HEK293 (cell line): ENCODE measurements around the gene SLC16A4.

Experiments
- CTCF ChIA-PET: fragments of 350-600 bp; formaldehyde crosslinking; extraction: SDS; loops from one replicate; lab custom pipeline; 2021; ENCODE audit warnings: antibody characterized with exemption; lab: Yijun Ruan, JAX
- POLR2A ChIA-PET: fragments of 300-600 bp; formaldehyde crosslinking; extraction: SDS; loops from one replicate; lab custom pipeline; 2020; ENCODE audit warnings: antibody characterized with exemption, inconsistent platforms; lab: Yijun Ruan, JAX
- H3K27ac ChIP-seq: fragments of 200-500 bp; sonication (Bioruptor generic); 2 replicates; pipeline ENCODE4 v1.5.1; 2014; ENCODE audit warnings: low read depth, low read length, control low read depth, inconsistent platforms; ENCODE audit errors: extremely low read depth
- H3K36me3 ChIP-seq, 2 experiments: fragments of 200-500 bp in 1 of 2; sonication (Bioruptor generic) in 1 of 2; 1 replicate in 1 of 2; 2 replicates in 1 of 2; pipeline ENCODE4 v1.5.1; 2014 to 2017; ENCODE audit warnings: inconsistent platforms in 2 of 2, low read length in 2 of 2; ENCODE audit not compliant: control insufficient read depth in 2 of 2, insufficient read depth in 1 of 2
- H3K4me1 ChIP-seq: fragments of 200-500 bp; sonication (Bioruptor generic); 2 replicates; pipeline ENCODE4 v1.5.1; 2014; ENCODE audit warnings: mild to moderate bottlenecking, low read length, inconsistent platforms; ENCODE audit not compliant: control insufficient read depth, insufficient read depth
- H3K4me3 ChIP-seq: 2 replicates; pipeline ENCODE4 v1.5.1; 2011; ENCODE audit warnings: low read depth, mild to moderate bottlenecking, control low read depth, low read length, moderate library complexity
- H3K9me3 ChIP-seq: fragments of 200-500 bp; sonication (Bioruptor generic); 2 replicates; pipeline ENCODE4 v1.5.1; 2014; ENCODE audit warnings: low read depth, low read length, inconsistent platforms; ENCODE audit not compliant: control insufficient read depth, insufficient read depth
- KLF10 ChIP-seq: fragments of 450-650 bp; IDR thresholded peaks from 2 replicates; pipeline ENCODE4 v1.5.1; 2018; ENCODE audit warnings: missing biosample characterization, mild to moderate bottlenecking, missing genetic modification characterization
- OSR2 ChIP-seq: fragments of 450-650 bp; formaldehyde crosslinking; IDR thresholded peaks from 2 replicates; pipeline ENCODE4 v1.5.1; 2016; ENCODE audit warnings: missing biosample characterization, missing genetic modification characterization
- RBAK ChIP-seq: fragments of 450-650 bp; formaldehyde crosslinking; IDR thresholded peaks from 2 replicates; pipeline ENCODE4 v1.5.1; 2016; ENCODE audit warnings: missing biosample characterization, missing genetic modification characterization
- ZBTB17 ChIP-seq: fragments of 450-650 bp; formaldehyde crosslinking; IDR thresholded peaks from 2 replicates; pipeline ENCODE4 v1.5.1; 2016; ENCODE audit warnings: missing biosample characterization, missing genetic modification characterization
- ZBTB48 ChIP-seq: fragments of 450-650 bp; formaldehyde crosslinking; IDR thresholded peaks from 2 replicates; pipeline ENCODE4 v1.5.1; 2016; ENCODE audit warnings: missing biosample characterization, missing genetic modification characterization
- ZBTB7A ChIP-seq: fragments of 450-650 bp; formaldehyde crosslinking; IDR thresholded peaks from 2 replicates; pipeline ENCODE4 v1.5.1; 2016; ENCODE audit warnings: low read depth, missing biosample characterization, missing genetic modification characterization
- ZFP37 ChIP-seq: fragments of 450-650 bp; formaldehyde crosslinking; IDR thresholded peaks from 2 replicates; pipeline ENCODE4 v1.5.1; 2016; ENCODE audit warnings: missing biosample characterization, missing genetic modification characterization
- ZNF133 ChIP-seq: fragments of 450-650 bp; formaldehyde crosslinking; IDR thresholded peaks from 2 replicates; pipeline ENCODE4 v1.5.1; 2016; ENCODE audit warnings: missing biosample characterization, missing genetic modification characterization
- ZNF19 ChIP-seq: fragments of 450-650 bp; formaldehyde crosslinking; IDR thresholded peaks from 2 replicates; pipeline ENCODE4; 2016; ENCODE audit warnings: missing biosample characterization, missing genetic modification characterization, low read depth
- ZNF274 ChIP-seq, 2 experiments: fragments of 200-500 bp in 1 of 2; fragments of 450-650 bp in 1 of 2; sonication (Bioruptor generic) in 1 of 2; formaldehyde crosslinking in 1 of 2; IDR thresholded peaks; 2 replicates each; pipeline versions ENCODE4 v1.5.1 to v1.6.1; 2014 to 2016; ENCODE audit warnings: borderline replicate concordance in 1 of 2, inconsistent platforms in 1 of 2, low read length in 1 of 2, missing biosample characterization in 1 of 2, missing genetic modification characterization in 1 of 2
- ZNF292 ChIP-seq: fragments of 450-650 bp; formaldehyde crosslinking; IDR thresholded peaks from 2 replicates; pipeline ENCODE4 v1.5.1; 2016; ENCODE audit warnings: low read depth, missing biosample characterization, missing genetic modification characterization, borderline replicate concordance
- ZNF341 ChIP-seq: fragments of 450-650 bp; formaldehyde crosslinking; IDR thresholded peaks from 2 replicates; pipeline ENCODE4; 2016; ENCODE audit warnings: low read depth, missing biosample characterization, missing genetic modification characterization
- ZNF37A ChIP-seq: fragments of 450-650 bp; IDR thresholded peaks from 2 replicates; pipeline ENCODE4 v1.5.1; 2018; ENCODE audit warnings: missing biosample characterization, missing genetic modification characterization
- ZNF391 ChIP-seq: fragments of 450-650 bp; formaldehyde crosslinking; IDR thresholded peaks from 2 replicates; pipeline ENCODE4 v1.5.1; 2016; ENCODE audit warnings: low read depth, missing biosample characterization, missing genetic modification characterization, borderline replicate concordance
- ZNF473 ChIP-seq: fragments of 450-650 bp; formaldehyde crosslinking; IDR thresholded peaks from 2 replicates; pipeline ENCODE4 v1.5.1; 2017; ENCODE audit warnings: missing biosample characterization, missing genetic modification characterization
- ZNF514 ChIP-seq: fragments of 450-650 bp; formaldehyde crosslinking; IDR thresholded peaks from 2 replicates; pipeline ENCODE4 v1.5.1; 2016; ENCODE audit warnings: missing biosample characterization, missing genetic modification characterization
- ZNF530 ChIP-seq: fragments of 450-650 bp; formaldehyde crosslinking; IDR thresholded peaks from 2 replicates; pipeline ENCODE4 v1.5.1; 2016; ENCODE audit warnings: low read depth, missing biosample characterization, missing genetic modification characterization
- ZNF560 ChIP-seq: fragments of 450-650 bp; formaldehyde crosslinking; IDR thresholded peaks from 2 replicates; pipeline ENCODE4 v1.5.1; 2017; ENCODE audit warnings: missing biosample characterization, missing genetic modification characterization, borderline replicate concordance
- ZNF561 ChIP-seq: fragments of 450-650 bp; IDR thresholded peaks from 2 replicates; pipeline ENCODE4 v1.5.1; 2018; ENCODE audit warnings: missing biosample characterization, missing genetic modification characterization, borderline replicate concordance
- ZNF571 ChIP-seq: fragments of 450-650 bp; formaldehyde crosslinking; IDR thresholded peaks from 2 replicates; pipeline ENCODE4 v1.5.0; 2017; ENCODE audit warnings: missing biosample characterization, missing genetic modification characterization
- ZNF621 ChIP-seq: fragments of 450-650 bp; formaldehyde crosslinking; IDR thresholded peaks from 2 replicates; pipeline ENCODE4 v1.5.1; 2017; ENCODE audit warnings: missing biosample characterization, missing genetic modification characterization
- ZNF624 ChIP-seq: fragments of 450-650 bp; formaldehyde crosslinking; IDR thresholded peaks from 2 replicates; pipeline ENCODE4 v1.5.1; 2017; ENCODE audit warnings: missing biosample characterization, missing genetic modification characterization
- ZNF747 ChIP-seq: fragments of 450-650 bp; formaldehyde crosslinking; IDR thresholded peaks from 2 replicates; pipeline ENCODE4 v1.5.1; 2016; ENCODE audit warnings: missing biosample characterization, missing genetic modification characterization
- ZNF792 ChIP-seq: fragments of 450-650 bp; formaldehyde crosslinking; IDR thresholded peaks from 2 replicates; pipeline ENCODE4 v1.5.1; 2016; ENCODE audit warnings: missing biosample characterization, missing genetic modification characterization
- TF ChIP-seq, protein P1 (sequence below): fragments of 450-650 bp; formaldehyde crosslinking; IDR thresholded peaks from 2 replicates; pipeline ENCODE4 v1.5.1; 2016; ENCODE audit warnings: missing biosample characterization, missing genetic modification characterization
- TF ChIP-seq, protein P2 (sequence below): fragments of 450-650 bp; formaldehyde crosslinking; IDR thresholded peaks from 2 replicates; pipeline ENCODE4 v1.5.1; 2017; ENCODE audit warnings: missing biosample characterization, missing genetic modification characterization
- TF ChIP-seq, protein P3 (sequence below): fragments of 450-650 bp; IDR thresholded peaks from 2 replicates; pipeline ENCODE4 v1.5.1; 2018; ENCODE audit warnings: missing biosample characterization, mild to moderate bottlenecking, missing genetic modification characterization
- TF ChIP-seq, protein P4 (sequence below): fragments of 450-650 bp; formaldehyde crosslinking; conservative IDR thresholded peaks from 2 replicates; pipeline ENCODE4 v1.5.1; 2016; ENCODE audit warnings: low read depth, missing biosample characterization, missing genetic modification characterization

SLC16A4 gene

DNA sequence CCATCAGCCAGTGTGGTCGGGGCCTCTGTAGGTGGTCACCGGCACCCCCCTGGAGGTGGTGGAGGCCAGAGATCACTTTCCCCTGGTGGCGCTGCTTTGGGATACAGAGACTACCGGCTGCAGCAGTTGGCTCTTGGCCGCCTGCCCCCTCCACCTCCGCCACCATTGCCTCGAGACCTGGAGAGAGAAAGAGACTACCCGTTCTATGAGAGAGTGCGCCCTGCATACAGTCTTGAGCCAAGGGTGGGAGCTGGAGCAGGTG is 50.7 kb downstream of the SLC16A4 start (continued):
- TF ChIP-seq ZNF133 (tag by site-specific recombination), result no peak

DNA sequence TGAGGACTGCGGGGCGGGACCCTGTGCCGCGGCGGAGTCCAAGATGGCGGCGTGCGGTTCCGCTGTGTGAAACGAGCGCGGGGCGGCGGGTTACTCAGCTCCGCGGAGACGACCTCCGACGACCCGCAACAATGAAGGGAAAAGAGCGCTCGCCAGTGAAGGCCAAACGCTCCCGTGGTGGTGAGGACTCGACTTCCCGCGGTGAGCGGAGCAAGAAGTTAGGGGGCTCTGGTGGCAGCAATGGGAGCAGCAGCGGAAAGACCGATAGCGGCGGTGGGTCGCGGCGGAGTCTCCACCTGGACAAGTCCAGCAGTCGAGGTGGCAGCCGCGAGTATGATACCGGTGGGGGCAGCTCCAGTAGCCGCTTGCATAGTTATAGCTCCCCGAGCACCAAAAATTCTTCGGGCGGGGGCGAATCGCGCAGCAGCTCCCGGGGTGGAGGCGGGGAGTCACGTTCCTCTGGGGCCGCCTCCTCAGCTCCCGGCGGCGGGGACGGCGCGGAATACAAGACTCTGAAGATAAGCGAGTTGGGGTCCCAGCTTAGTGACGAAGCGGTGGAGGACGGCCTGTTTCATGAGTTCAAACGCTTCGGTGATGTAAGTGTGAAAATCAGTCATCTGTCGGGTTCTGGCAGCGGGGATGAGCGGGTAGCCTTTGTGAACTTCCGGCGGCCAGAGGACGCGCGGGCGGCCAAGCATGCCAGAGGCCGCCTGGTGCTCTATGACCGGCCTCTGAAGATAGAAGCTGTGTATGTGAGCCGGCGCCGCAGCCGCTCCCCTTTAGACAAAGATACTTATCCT is 51.2 kb downstream of the SLC16A4 start:
- H3K4me3 ChIP-seq, result peak overlapping the region; percentile 78
- peak overlapping the region; percentile 88 for H3K27ac ChIP-seq
- peaks cover 12 to 43% of the 10 kb centered on the region in 2 experiments; a peak in 2 of 3 replicates for H3K36me3 ChIP-seq
- H3K4me1 ChIP-seq, result peaks cover 13% of the 10 kb centered on the region
- CTCF ChIA-PET, result interaction anchor here (0.6 to 7.6 kb wide), 6 partner anchors 9 to 143 kb away, joined by 3 to 57 read pairs (median 4); no protein-coding TSS in a partner anchor
- POLR2A ChIA-PET, result interaction anchor here (0.6 to 4.9 kb wide), 21 partner anchors 9 to 1239 kb away, joined by 3 to 30 read pairs (median 4); partner anchors contain the start of genes KCNC4, SLC16A4 and STRIP1
- no peaks in the 10 kb centered on the region for H3K9me3 ChIP-seq
- TF ChIP-seq ZNF621 (tag by site-specific recombination), result no peak
- TF ChIP-seq ZNF274 (IDR thresholded peaks at IDR 0.05; ENCODE audit: low read length), result no peak
- TF ChIP-seq ZNF274 (tag by site-specific recombination; IDR thresholded peaks at IDR 0.05; ENCODE audit: borderline replicate concordance), result no peak
- peak; percentile 30; the same call in 1 of the 2 replicates for TF ChIP-seq ZNF341 (tag by site-specific recombination)
- TF ChIP-seq ZNF37A (tag by site-specific recombination), result no peak
- no peak for TF ChIP-seq ZNF747
- no peak; the same call in 1 of the 2 replicates for TF ChIP-seq KLF10 (tag by site-specific recombination)
- no peak for TF ChIP-seq ZNF624 (tag by site-specific recombination)
- TF ChIP-seq ZNF561, result no peak
- TF ChIP-seq ZNF391, result peak; percentile 46; the same call in 1 of the 2 replicates
- TF ChIP-seq ZBTB48 (tag by site-specific recombination), result no peak
- TF ChIP-seq ZNF571 (tag by site-specific recombination), result no peak
- TF ChIP-seq, protein P1, sequence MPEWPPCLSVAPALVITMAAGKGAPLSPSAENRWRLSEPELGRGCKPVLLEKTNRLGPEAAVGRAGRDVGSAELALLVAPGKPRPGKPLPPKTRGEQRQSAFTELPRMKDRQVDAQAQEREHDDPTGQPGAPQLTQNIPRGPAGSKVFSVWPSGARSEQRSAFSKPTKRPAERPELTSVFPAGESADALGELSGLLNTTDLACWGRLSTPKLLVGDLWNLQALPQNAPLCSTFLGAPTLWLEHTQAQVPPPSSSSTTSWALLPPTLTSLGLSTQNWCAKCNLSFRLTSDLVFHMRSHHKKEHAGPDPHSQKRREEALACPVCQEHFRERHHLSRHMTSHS (tag by site-specific recombination), result no peak
- no peak for TF ChIP-seq ZNF19
- no peak for TF ChIP-seq ZNF530 (tag by site-specific recombination)
- no peak for TF ChIP-seq ZNF473 (tag by site-specific recombination)
- no peak for TF ChIP-seq ZNF560
- TF ChIP-seq ZNF792 (tag by site-specific recombination), result peak; percentile 86; the same call in 1 of the 2 replicates
- TF ChIP-seq, protein P2, sequence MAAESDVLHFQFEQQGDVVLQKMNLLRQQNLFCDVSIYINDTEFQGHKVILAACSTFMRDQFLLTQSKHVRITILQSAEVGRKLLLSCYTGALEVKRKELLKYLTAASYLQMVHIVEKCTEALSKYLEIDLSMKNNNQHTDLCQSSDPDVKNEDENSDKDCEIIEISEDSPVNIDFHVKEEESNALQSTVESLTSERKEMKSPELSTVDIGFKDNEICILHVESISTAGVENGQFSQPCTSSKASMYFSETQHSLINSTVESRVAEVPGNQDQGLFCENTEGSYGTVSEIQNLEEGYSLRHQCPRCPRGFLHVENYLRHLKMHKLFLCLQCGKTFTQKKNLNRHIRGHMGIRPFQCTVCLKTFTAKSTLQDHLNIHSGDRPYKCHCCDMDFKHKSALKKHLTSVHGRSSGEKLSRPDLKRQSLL (tag by site-specific recombination), result no peak
- TF ChIP-seq RBAK, result no peak
- TF ChIP-seq, protein P3, sequence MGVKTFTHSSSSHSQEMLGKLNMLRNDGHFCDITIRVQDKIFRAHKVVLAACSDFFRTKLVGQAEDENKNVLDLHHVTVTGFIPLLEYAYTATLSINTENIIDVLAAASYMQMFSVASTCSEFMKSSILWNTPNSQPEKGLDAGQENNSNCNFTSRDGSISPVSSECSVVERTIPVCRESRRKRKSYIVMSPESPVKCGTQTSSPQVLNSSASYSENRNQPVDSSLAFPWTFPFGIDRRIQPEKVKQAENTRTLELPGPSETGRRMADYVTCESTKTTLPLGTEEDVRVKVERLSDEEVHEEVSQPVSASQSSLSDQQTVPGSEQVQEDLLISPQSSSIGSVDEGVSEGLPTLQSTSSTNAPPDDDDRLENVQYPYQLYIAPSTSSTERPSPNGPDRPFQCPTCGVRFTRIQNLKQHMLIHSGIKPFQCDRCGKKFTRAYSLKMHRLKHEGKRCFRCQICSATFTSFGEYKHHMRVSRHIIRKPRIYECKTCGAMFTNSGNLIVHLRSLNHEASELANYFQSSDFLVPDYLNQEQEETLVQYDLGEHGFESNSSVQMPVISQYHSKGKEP (tag by site-specific recombination), result no peak
- TF ChIP-seq ZNF514 (tag by site-specific recombination), result no peak
- no peak for TF ChIP-seq ZNF292
- TF ChIP-seq ZFP37, result peak; percentile 96
- TF ChIP-seq, protein P4, sequence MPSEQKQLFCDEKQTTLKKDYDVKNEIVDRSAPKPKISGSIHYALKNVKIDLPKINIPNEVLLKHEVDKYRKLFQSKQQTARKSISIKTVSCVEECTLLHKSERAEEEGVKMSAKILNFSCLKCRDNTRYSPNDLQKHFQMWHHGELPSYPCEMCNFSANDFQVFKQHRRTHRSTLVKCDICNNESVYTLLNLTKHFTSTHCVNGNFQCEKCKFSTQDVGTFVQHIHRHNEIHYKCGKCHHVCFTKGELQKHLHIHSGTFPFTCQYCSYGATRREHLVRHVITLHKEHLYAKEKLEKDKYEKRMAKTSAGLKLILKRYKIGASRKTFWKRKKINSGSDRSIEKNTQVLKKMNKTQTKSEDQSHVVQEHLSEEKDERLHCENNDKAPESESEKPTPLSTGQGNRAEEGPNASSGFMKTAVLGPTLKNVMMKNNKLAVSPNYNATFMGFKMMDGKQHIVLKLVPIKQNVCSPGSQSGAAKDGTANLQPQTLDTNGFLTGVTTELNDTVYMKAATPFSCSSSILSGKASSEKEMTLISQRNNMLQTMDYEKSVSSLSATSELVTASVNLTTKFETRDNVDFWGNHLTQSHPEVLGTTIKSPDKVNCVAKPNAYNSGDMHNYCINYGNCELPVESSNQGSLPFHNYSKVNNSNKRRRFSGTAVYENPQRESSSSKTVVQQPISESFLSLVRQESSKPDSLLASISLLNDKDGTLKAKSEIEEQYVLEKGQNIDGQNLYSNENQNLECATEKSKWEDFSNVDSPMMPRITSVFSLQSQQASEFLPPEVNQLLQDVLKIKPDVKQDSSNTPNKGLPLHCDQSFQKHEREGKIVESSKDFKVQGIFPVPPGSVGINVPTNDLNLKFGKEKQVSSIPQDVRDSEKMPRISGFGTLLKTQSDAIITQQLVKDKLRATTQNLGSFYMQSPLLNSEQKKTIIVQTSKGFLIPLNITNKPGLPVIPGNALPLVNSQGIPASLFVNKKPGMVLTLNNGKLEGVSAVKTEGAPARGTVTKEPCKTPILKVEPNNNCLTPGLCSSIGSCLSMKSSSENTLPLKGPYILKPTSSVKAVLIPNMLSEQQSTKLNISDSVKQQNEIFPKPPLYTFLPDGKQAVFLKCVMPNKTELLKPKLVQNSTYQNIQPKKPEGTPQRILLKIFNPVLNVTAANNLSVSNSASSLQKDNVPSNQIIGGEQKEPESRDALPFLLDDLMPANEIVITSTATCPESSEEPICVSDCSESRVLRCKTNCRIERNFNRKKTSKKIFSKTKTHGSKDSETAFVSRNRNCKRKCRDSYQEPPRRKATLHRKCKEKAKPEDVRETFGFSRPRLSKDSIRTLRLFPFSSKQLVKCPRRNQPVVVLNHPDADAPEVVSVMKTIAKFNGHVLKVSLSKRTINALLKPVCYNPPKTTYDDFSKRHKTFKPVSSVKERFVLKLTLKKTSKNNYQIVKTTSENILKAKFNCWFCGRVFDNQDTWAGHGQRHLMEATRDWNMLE, result no peak
- 0 out of 2 replicates have a peak, but pooled peaks have one; percentile 16 for TF ChIP-seq OSR2
- TF ChIP-seq ZBTB7A (tag by site-specific recombination), result peak; percentile 85
- no peak for TF ChIP-seq ZBTB17 (tag by site-specific recombination)
